Adrenal gland (tissue), 5 donors: Measurements from ENCODE around the gene ITPR1.

ENCODE experiments used
- POLR2A ChIP-seq, 2 donors: fragments of 450-650 bp; IDR thresholded peaks; one replicate each; pipeline ENCODE4 v1.6.1; 2017; ENCODE audit warnings: antibody characterized with exemption in 2 of 2, mild to moderate bottlenecking in 2 of 2, moderate library complexity in 1 of 2
- TF ChIP-seq, protein P1 (sequence below), 6 experiments: fragments of 450-650 bp in 4 of 6; fragments of 200-600 bp in 2 of 6; sonication (generic) in 1 of 6; IDR thresholded peaks; 1 replicate in 5 of 6; 2 replicates in 1 of 6; pipeline versions ENCODE4 v1.5.1 to v1.8.0; 2016 to 2021; ENCODE audit warnings: antibody characterized with exemption in 6 of 6, mild to moderate bottlenecking in 2 of 6, moderate library complexity in 1 of 6
- donor health status: DM: no; HTN: no; CAD: no.

DNA sequence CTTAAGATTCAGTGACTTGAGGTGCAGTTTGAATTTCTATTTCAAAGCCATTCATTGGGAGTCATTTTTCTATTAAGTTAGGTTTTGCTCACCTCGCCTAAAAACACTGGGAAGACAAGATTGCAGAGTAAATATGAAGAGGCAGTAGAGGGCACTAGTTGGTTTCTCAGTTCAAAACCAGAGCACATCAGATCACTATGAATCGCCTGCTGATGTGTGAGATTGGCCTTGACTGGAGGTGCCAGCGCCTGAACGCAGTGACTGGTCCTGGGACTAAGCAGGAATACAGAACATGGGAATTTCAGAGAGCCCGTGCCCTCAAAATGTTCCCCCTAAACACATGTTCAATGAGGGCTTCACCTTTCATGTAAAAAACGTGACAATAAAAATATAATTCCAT lies 229.0 kb downstream of the ITPR1 start:
- peak in 1 of 2 donors; percentile 36 for TF ChIP-seq POLR2A (IDR thresholded peaks at IDR 0.05)
- TF ChIP-seq, protein P1, sequence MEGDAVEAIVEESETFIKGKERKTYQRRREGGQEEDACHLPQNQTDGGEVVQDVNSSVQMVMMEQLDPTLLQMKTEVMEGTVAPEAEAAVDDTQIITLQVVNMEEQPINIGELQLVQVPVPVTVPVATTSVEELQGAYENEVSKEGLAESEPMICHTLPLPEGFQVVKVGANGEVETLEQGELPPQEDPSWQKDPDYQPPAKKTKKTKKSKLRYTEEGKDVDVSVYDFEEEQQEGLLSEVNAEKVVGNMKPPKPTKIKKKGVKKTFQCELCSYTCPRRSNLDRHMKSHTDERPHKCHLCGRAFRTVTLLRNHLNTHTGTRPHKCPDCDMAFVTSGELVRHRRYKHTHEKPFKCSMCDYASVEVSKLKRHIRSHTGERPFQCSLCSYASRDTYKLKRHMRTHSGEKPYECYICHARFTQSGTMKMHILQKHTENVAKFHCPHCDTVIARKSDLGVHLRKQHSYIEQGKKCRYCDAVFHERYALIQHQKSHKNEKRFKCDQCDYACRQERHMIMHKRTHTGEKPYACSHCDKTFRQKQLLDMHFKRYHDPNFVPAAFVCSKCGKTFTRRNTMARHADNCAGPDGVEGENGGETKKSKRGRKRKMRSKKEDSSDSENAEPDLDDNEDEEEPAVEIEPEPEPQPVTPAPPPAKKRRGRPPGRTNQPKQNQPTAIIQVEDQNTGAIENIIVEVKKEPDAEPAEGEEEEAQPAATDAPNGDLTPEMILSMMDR (IDR thresholded peaks at IDR 0.05) = peak; percentile 20 to 71 (median 58)
